ENCODE measurements around the gene ELF5. TPM values are rescaled to one million over a fixed set of nuclear protein-coding genes. Genes with fewer than 3 reads are reported as not detected.
A peak's percentile ranks its signal among the peaks of the same experiment; 100 is the strongest.

The ELF5 gene
- total and polyA plus RNA-seq, 2 of the 13 experiments (the other 11 are each of a cell fraction or from before 2014, with no cell fraction given), result 0.51 to 2.6 TPM

- TF ChIP-seq FOXK1 (CRISPR knock-in tag; IDR thresholded peaks at IDR 0.05; ENCODE audit: borderline replicate concordance, low read depth) (no peak), RXRA (CRISPR knock-in tag; IDR thresholded peaks at IDR 0.05) (peak; percentile 37; the same call in 1 of the 2 replicates), SALL1 (CRISPR knock-in tag; IDR thresholded peaks at IDR 0.05) (peak; percentile 90), HNRNPLL (IDR thresholded peaks at IDR 0.05; ENCODE audit: low read depth, low read length, poor library complexity, severe bottlenecking) (no peak), HNF4G (IDR thresholded peaks at IDR 0.05; ENCODE audit: borderline replicate concordance, low read depth, low read length) (peak; percentile 80), HNF4G (CRISPR knock-in tag; IDR thresholded peaks at IDR 0.05; ENCODE audit: borderline replicate concordance, low read depth) (no peak), RERE (CRISPR knock-in tag; IDR thresholded peaks at IDR 0.05; ENCODE audit: low read depth) (no peak; the same call in 1 of the 2 replicates), CSRNP1 (CRISPR knock-in tag; IDR thresholded peaks at IDR 0.05) (no peak), ZNF333 (CRISPR knock-in tag; IDR thresholded peaks at IDR 0.05; ENCODE audit: borderline replicate concordance) (no peak), ZBTB43 (CRISPR knock-in tag; conservative IDR thresholded peaks at IDR 0.05) (no peak), ZNF788 (CRISPR knock-in tag; IDR thresholded peaks at IDR 0.05; ENCODE audit: borderline replicate concordance) (peak; percentile 26; the same call in 1 of the 2 replicates), LBX2 (CRISPR knock-in tag; IDR thresholded peaks at IDR 0.05; ENCODE audit: borderline replicate concordance) (no peak), ZZZ3 (CRISPR knock-in tag; IDR thresholded peaks at IDR 0.05; ENCODE audit: borderline replicate concordance) (no peak), REPIN1 (CRISPR knock-in tag; IDR thresholded peaks at IDR 0.05; ENCODE audit: borderline replicate concordance, low read depth) (peak; percentile 61; the same call in 1 of the 2 replicates), FOXC1 (CRISPR knock-in tag; IDR thresholded peaks at IDR 0.05; ENCODE audit: borderline replicate concordance) (no peak), ZSCAN31 (CRISPR knock-in tag; IDR thresholded peaks at IDR 0.05; ENCODE audit: low read depth) (no peak), MAFF (IDR thresholded peaks at IDR 0.05; ENCODE audit: low read depth, low read length) (no peak), HOMEZ (CRISPR knock-in tag; IDR thresholded peaks at IDR 0.05; ENCODE audit: low read depth) (0 out of 2 replicates have a peak, but pooled peaks have one; percentile 38), ZMYM3 (CRISPR knock-in tag; IDR thresholded peaks at IDR 0.05) (peak; percentile 83), RFX1 (IDR thresholded peaks at IDR 0.05) (no peak)
Observed at GRCh38 chr11:34501500-34501899, 12.1 kb downstream of the ELF5 start (continued).

Data from HepG2 (cell line).